ENCODE measurements around the gene FGGY.
"Not testable (repeated sequence)": the region's sequence is repeated elsewhere in the genome, so short reads cannot be mapped to it uniquely, and the experiment has no call there.

The FGGY gene

GRCh38 chr1:59296358-59297256 lies at the start of gene FGGY:
Gene FGGY, plus strand, starts transcription at chr1:59297094. Its CDS starts 24,456 bp downstream, at chr1:59321550.
- in situ Hi-C loops (cut with HindIII; ENCODE audit: low sequenced_read_pairs) = no loop called here
- peak within 1 kb of the TSS; percentile 57 for H3K4me3 ChIP-seq (ENCODE audit: low read depth, low read length)
- peak; percentile 99 for DNase-seq (ENCODE audit: low read depth, low spot score)
- no peak for TF ChIP-seq CTCF (IDR thresholded peaks at IDR 0.05; ENCODE audit: low read depth, low read length)

GRCh38 chr1:59248758-59249157 lies 48.1 kb upstream of the FGGY start:
- in situ Hi-C loops (cut with HindIII; ENCODE audit: low sequenced_read_pairs) = no loop called here
- H3K4me3 ChIP-seq (ENCODE audit: low read depth, low read length) = no peak overlapping the region
- no peak for TF ChIP-seq CTCF (IDR thresholded peaks at IDR 0.05; ENCODE audit: low read depth, low read length)
- no peak for DNase-seq (ENCODE audit: low read depth, low spot score)

DNA sequence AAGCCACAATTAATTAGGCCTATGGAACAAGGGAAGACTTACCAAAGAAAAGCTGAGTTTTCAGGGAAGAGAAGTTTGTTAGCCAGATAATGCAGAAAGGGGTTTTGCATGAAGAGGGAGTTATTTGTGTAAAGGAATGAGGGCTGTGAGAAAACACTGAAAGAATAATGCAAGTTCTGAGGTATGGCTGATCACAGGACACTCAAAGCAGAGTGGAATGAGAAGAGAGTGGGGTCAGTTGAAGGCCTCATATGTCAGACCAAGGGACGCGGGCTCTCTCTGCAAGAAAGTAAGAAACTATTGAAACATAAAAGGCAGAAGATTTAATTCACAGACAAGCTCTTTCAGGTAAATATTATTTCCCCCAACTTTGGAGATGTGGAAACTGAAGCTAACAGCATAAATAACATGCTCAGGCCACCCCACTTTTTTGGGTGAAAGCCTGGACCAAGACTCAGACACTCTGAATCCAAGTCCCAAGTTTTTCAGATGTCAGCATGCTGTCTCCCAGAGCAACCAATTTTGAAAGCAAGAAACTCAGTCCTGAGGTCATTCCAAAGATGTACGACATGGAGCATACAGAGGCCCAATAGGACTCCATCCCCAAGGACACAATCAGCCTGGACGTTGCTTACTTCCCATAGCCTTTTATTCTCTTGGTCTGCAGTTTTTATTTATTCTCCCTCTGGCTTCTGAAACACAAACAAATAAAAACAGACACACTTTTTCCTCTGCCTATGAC lies 47.3 kb upstream of the FGGY start:
- DNase-seq (ENCODE audit: low read depth, low spot score) = no peak
- TF ChIP-seq CTCF (IDR thresholded peaks at IDR 0.05; ENCODE audit: low read depth, low read length) = no peak
- no peak overlapping the region for H3K4me3 ChIP-seq (ENCODE audit: low read depth, low read length)
- in situ Hi-C loops (cut with HindIII; ENCODE audit: low sequenced_read_pairs) = no loop called here

DNA sequence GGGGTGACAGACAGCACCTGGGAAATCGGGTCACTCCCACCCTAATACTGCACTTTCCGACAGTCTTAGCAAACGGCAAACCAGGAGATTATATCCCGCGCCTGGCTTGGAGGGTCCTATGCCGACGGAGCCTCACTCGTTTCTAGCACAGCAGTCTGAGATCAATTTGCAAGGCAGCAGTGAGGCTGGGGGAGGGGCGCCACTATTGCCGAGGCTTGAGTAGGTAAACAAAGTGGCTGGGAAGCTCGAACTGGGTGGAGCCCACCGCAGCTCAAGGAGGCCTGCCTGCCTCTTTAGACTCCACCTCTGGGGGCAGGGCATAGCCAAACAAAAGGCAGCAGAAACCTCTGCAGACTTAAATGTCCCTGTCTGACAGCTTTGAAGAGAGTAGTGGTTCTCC lies 45.8 kb upstream of the FGGY start:
- H3K4me3 ChIP-seq (ENCODE audit: low read depth, low read length); in situ Hi-C loops (cut with HindIII; ENCODE audit: low sequenced_read_pairs); DNase-seq (ENCODE audit: low read depth, low spot score): not testable (repeated sequence)

DNA sequence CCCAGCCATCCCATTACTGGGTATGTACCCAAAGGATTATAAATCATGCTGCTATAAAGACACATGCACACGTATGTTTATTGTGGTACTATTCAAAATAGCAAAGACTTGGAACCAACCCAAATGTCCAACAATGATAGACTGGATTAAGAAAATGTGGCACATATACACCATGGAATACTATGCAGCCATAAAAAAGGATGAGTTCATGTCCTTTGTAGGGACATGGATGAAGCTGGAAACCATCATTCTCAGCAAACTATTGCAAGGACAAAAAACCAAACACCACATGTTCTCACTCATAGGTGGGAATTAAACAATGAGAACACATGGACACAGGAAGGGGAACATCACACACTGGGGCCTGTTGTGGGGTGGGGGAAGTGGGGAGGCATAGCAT lies 40.5 kb upstream of the FGGY start:
- DNase-seq (ENCODE audit: low read depth, low spot score); H3K4me3 ChIP-seq (ENCODE audit: low read depth, low read length); in situ Hi-C loops (cut with HindIII; ENCODE audit: low sequenced_read_pairs): not testable (repeated sequence)

DNA sequence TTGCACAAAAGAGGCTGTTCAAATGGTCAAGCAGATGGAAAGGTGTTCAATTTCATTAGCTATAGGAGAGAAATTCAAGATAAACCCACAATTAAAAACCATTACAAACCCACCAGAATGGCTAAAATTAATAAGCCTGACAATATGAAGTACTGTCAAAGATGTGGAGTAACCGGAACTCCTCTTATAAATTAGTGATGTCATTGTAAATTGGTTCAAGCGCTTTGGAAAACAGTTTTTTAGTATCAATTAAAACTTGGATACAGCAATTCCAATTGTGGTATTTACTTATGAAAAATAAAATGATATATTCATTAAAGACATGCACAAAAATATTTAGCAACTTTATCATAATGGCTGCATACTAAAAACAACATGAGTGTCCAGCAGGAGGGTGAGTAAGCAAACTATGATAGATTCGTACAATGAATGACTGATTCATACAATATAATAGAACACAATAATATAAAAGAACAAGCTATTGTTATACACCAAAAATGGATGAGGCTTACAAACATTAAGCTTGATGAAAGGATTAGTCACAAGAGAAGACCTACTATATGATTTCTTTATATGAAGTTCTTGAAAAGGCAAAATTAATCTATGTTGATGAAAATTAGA lies 38.4 kb upstream of the FGGY start:
- in situ Hi-C loops (cut with HindIII; ENCODE audit: low sequenced_read_pairs) = no loop called here
- no peak for DNase-seq (ENCODE audit: low read depth, low spot score)
- H3K4me3 ChIP-seq (ENCODE audit: low read depth, low read length) = no peak overlapping the region
- TF ChIP-seq CTCF (IDR thresholded peaks at IDR 0.05; ENCODE audit: low read depth, low read length) = no peak

- in situ Hi-C loops (cut with HindIII; ENCODE audit: low sequenced_read_pairs) = no loop called here
- no peak for DNase-seq (ENCODE audit: low read depth, low spot score)
- no peak for TF ChIP-seq CTCF (IDR thresholded peaks at IDR 0.05; ENCODE audit: low read depth, low read length)
- H3K4me3 ChIP-seq (ENCODE audit: low read depth, low read length) = no peak overlapping the region
Measured at GRCh38 chr1:59261537-59261936, 35.4 kb upstream of the FGGY start.
